Ishikawa (cell line): ENCODE data around the gene MYZAP.

Source experiments
- CEBPB ChIP-seq: IDR thresholded peaks from 2 replicates; pipeline ENCODE4 v1.6.1; 2012
- EP300 ChIP-seq: IDR thresholded peaks from 2 replicates; pipeline ENCODE4 v1.6.1; 2012; ENCODE audit warnings: borderline replicate concordance
- FOXM1 ChIP-seq: IDR thresholded peaks from 2 replicates; pipeline ENCODE4 v1.6.1; 2012; ENCODE audit warnings: low read depth, borderline replicate concordance
- RAD21 ChIP-seq: IDR thresholded peaks from 2 replicates; pipeline ENCODE4 v1.6.1; 2012; ENCODE audit warnings: low read depth
- TAF1 ChIP-seq: IDR thresholded peaks from 2 replicates; pipeline ENCODE4 v1.6.1; 2012; ENCODE audit warnings: low read depth, mild to moderate bottlenecking
- TCF12 ChIP-seq: IDR thresholded peaks from 2 replicates; pipeline ENCODE4 v1.6.1; 2012; ENCODE audit warnings: low read depth
- TEAD4 ChIP-seq: IDR thresholded peaks from 2 replicates; pipeline ENCODE4 v1.6.1; 2012
- YY1 ChIP-seq: IDR thresholded peaks from 2 replicates; pipeline ENCODE4 v1.6.1; 2012; ENCODE audit warnings: low read depth
- ZBTB7A ChIP-seq: IDR thresholded peaks from 2 replicates; pipeline ENCODE4 v1.6.1; 2012; ENCODE audit warnings: low read depth
- TF ChIP-seq, protein P1 (sequence below): IDR thresholded peaks from 2 replicates; pipeline ENCODE4 v1.6.1; 2012
- TF ChIP-seq, protein P2 (sequence below): IDR thresholded peaks from 2 replicates; pipeline ENCODE4 v1.6.1; 2012; ENCODE audit warnings: low read depth, mild to moderate bottlenecking

- TF ChIP-seq YY1: peak; percentile 49; the same call in 1 of the 2 replicates
- TF ChIP-seq CEBPB: no peak
- no peak for TF ChIP-seq ZBTB7A
- TF ChIP-seq, protein P1, sequence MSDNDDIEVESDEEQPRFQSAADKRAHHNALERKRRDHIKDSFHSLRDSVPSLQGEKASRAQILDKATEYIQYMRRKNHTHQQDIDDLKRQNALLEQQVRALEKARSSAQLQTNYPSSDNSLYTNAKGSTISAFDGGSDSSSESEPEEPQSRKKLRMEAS: peak; percentile 67
- TF ChIP-seq TCF12: peak; percentile 80
- TF ChIP-seq RAD21: no peak
- TF ChIP-seq EP300: peak; percentile 87
- TF ChIP-seq TAF1: 0 out of 2 replicates have a peak, but pooled peaks have one; percentile 21
- peak; percentile 99 for TF ChIP-seq TEAD4
- TF ChIP-seq, protein P2, sequence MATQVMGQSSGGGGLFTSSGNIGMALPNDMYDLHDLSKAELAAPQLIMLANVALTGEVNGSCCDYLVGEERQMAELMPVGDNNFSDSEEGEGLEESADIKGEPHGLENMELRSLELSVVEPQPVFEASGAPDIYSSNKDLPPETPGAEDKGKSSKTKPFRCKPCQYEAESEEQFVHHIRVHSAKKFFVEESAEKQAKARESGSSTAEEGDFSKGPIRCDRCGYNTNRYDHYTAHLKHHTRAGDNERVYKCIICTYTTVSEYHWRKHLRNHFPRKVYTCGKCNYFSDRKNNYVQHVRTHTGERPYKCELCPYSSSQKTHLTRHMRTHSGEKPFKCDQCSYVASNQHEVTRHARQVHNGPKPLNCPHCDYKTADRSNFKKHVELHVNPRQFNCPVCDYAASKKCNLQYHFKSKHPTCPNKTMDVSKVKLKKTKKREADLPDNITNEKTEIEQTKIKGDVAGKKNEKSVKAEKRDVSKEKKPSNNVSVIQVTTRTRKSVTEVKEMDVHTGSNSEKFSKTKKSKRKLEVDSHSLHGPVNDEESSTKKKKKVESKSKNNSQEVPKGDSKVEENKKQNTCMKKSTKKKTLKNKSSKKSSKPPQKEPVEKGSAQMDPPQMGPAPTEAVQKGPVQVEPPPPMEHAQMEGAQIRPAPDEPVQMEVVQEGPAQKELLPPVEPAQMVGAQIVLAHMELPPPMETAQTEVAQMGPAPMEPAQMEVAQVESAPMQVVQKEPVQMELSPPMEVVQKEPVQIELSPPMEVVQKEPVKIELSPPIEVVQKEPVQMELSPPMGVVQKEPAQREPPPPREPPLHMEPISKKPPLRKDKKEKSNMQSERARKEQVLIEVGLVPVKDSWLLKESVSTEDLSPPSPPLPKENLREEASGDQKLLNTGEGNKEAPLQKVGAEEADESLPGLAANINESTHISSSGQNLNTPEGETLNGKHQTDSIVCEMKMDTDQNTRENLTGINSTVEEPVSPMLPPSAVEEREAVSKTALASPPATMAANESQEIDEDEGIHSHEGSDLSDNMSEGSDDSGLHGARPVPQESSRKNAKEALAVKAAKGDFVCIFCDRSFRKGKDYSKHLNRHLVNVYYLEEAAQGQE: no peak
- peak; percentile 71; the same call in 1 of the 2 replicates for TF ChIP-seq FOXM1
These were observed 39.7 kb upstream of the MYZAP start for GRCh38 chr15:57551715-57552677.
